Heart left ventricle (tissue), 13 donors: ENCODE results near the gene NKX2-4.
"Not testable (repeated sequence)": the region's sequence is repeated elsewhere in the genome, so short reads cannot be mapped to it uniquely, and the experiment has no call there.

Source experiments
- CTCF ChIP-seq, 12 donors: fragments of 200-600 bp; sonication (generic) in 4 of 12; IDR thresholded peaks; one replicate each; pipeline versions ENCODE4 v1.5.0 to v1.8.0; 2018 to 2022; ENCODE audit warnings: antibody characterized with exemption in 12 of 12, mild to moderate bottlenecking in 5 of 12
- POLR2A ChIP-seq, 2 donors: fragments of 450-650 bp; IDR thresholded peaks; one replicate each; pipeline ENCODE4 v1.6.1; 2017; ENCODE audit warnings: antibody characterized with exemption in 2 of 2, mild to moderate bottlenecking in 2 of 2, moderate library complexity in 2 of 2
- donor health status: ischemic (EF 13 %, LVEDD 7.1; RV severe dilation, severe dysfunction).
- donor health status: DM: no; HTN: yes; CAD: no.
- donor health status: DM: no; HTN: no; CAD: no.
- donor health status: ischemic (EF 25% LVEDD 6.9; RV normal size, moderate dysfunction).
- donor health status: ischemic (EF 25% LVEDD 5.7; RV mildly dilated, moderate dysfunction).
- donor health status: ischemic (EF 35%, LVEDD 5.7; RV mildly dilated, moderate dysfunction).
- donor health status: nonischemic (EF 11% LVEDD 7.7; RV severe dilation, severe dysfunction).
- donor health status: DM: yes; HTN: yes; CAD: no.
- donor health status: PGD.
- donor health status: ischemic (EF 29% LVEDD 5.4; RV normal size, mild dysfunction).
- donor health status: nonischemic (EF 23%, LVEDD 6.1; RV moderate dilation, normal function).

- not testable (repeated sequence) for TF ChIP-seq POLR2A, CTCF (IDR thresholded peaks at IDR 0.05)
Measured at GRCh38 chr20:21419147-21419546, 21.8 kb upstream of the NKX2-4 start.
